Gastroesophageal sphincter (tissue), 3 donors: ENCODE results near the gene SMARCA4.

ENCODE experiments used
- CTCF ChIP-seq, 4 experiments: fragments of 200-600 bp in 2 of 4; fragments of 450-650 bp in 2 of 4; sonication (generic) in 1 of 4; IDR thresholded peaks; one replicate each; pipeline ENCODE4 v1.5.1; 2017 to 2019; ENCODE audit warnings: antibody characterized with exemption in 4 of 4, mild to moderate bottlenecking in 2 of 4, moderate library complexity in 2 of 4
- EP300 ChIP-seq: sonication (generic); formaldehyde crosslinking; IDR thresholded peaks from one replicate; pipeline ENCODE4 v1.6.1; 2017; ENCODE audit warnings: antibody characterized with exemption, mild to moderate bottlenecking
- POLR2A ChIP-seq, 2 donors: fragments of 450-650 bp; IDR thresholded peaks; one replicate each; pipeline ENCODE4 v1.6.1; 2017; ENCODE audit warnings: antibody characterized with exemption in 2 of 2, mild to moderate bottlenecking in 2 of 2, moderate library complexity in 1 of 2
- POLR2AphosphoS5 ChIP-seq: sonication (generic); formaldehyde crosslinking; IDR thresholded peaks from one replicate; pipeline ENCODE4 v1.6.1; 2017; ENCODE audit warnings: antibody characterized with exemption

DNA sequence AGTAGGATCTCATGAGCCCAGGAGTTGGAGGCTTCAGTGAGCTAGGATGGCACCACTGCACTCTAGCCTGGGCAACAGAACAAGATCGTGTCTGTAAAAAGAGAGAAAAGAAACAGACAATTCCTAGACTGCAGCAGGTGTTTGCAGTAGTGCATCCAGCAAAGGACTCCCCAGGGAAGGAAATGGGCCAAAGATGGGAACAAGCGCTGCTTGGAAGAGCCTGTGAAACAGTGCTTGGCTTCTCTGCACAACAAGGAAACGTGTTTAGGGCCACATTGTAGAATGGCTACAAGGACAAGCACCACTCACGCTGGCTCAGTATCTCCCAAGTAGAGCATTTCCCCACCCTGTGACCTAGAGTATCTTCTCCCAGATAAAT lies 93.0 kb downstream of the SMARCA4 start:
- TF ChIP-seq POLR2A (IDR thresholded peaks at IDR 0.05) (no peak), CTCF (IDR thresholded peaks at IDR 0.05) (no peak), POLR2AphosphoS5 (no peak), EP300 (no peak)
